Esophagus squamous epithelium (tissue), 5 donors: Measurements from ENCODE around the gene TBC1D13. TPM values are rescaled to one million over a fixed set of nuclear protein-coding genes. Genes with fewer than 3 reads are reported as not detected.
"Not testable (repeated sequence)": the region's sequence is repeated elsewhere in the genome, so short reads cannot be mapped to it uniquely, and the experiment has no call there.

Source experiments
- DNase-seq: peaks from one replicate; lab custom pipeline; 2025; lab: John Stamatoyannopoulos, UW
- H3K27ac ChIP-seq, 4 donors: fragments of 200-600 bp; sonication (generic); one replicate each; pipeline ENCODE4 v1.5.1; 2016 to 2019; ENCODE audit warnings: mild to moderate bottlenecking in 1 of 4
- H3K27me3 ChIP-seq, 4 donors: fragments of 200-600 bp; sonication (generic); 1 replicate in 3 of 4; 2 replicates in 1 of 4; pipeline versions ENCODE4 v1.5.1 to v1.6.0; 2017 to 2021; ENCODE audit warnings: antibody characterized with exemption in 1 of 4
- H3K36me3 ChIP-seq, 3 donors: fragments of 200-600 bp; sonication (generic); one replicate each; pipeline ENCODE4 v1.5.1; 2016 to 2019
- H3K4me1 ChIP-seq, 3 donors: fragments of 200-600 bp; sonication (generic); one replicate each; pipeline ENCODE4 v1.5.1; 2017 to 2019
- H3K4me3 ChIP-seq, 4 donors: fragments of 200-600 bp; sonication (generic); 1 replicate in 3 of 4; 2 replicates in 1 of 4; pipeline ENCODE4 v1.5.1; 2016 to 2019; ENCODE audit warnings: mild to moderate bottlenecking in 2 of 4, moderate library complexity in 1 of 4
- H3K9me3 ChIP-seq, 3 donors: fragments of 200-600 bp; sonication (generic); one replicate each; pipeline ENCODE4 v1.5.1; 2016 to 2019
- POLR2A ChIP-seq, 4 donors: fragments of 450-650 bp; IDR thresholded peaks; one replicate each; pipeline ENCODE4 v1.6.1; 2017; ENCODE audit warnings: antibody characterized with exemption in 4 of 4, mild to moderate bottlenecking in 4 of 4, moderate library complexity in 3 of 4
- WGBS, 2 donors: methylation state at CpG; one replicate each; pipeline ENCODE4 v1.1.5; 2018; 5-methylcytosine and 5-hydroxymethylcytosine counted together
- intact Hi-C: fragments of 100-400 bp; cut with DNase I; formaldehyde crosslinking; loops from one replicate; pipeline ENCODE4 v1.15.0; 2022
- total RNA-seq, 4 donors: library from RNA; depleted of rRNA; stranded (reverse); fragments of >200 nt; gene quantifications; one replicate each; pipeline ENCODE4 v1.1.0, GENCODE V29; 2016
- TF ChIP-seq, protein P1 (sequence below), 6 experiments: fragments of 450-650 bp in 4 of 6; fragments of 200-600 bp in 2 of 6; sonication (generic) in 2 of 6; IDR thresholded peaks; one replicate each; pipeline ENCODE4 v1.5.1; 2016 to 2019; ENCODE audit warnings: antibody characterized with exemption in 6 of 6, mild to moderate bottlenecking in 4 of 6, moderate library complexity in 4 of 6
- donor health status: DM: yes; HTN: yes; CAD: no.

Gene TBC1D13
- total RNA-seq, 4 donors from 2014 or later = 9.6 to 17.9 (median 16.7) TPM

DNA sequence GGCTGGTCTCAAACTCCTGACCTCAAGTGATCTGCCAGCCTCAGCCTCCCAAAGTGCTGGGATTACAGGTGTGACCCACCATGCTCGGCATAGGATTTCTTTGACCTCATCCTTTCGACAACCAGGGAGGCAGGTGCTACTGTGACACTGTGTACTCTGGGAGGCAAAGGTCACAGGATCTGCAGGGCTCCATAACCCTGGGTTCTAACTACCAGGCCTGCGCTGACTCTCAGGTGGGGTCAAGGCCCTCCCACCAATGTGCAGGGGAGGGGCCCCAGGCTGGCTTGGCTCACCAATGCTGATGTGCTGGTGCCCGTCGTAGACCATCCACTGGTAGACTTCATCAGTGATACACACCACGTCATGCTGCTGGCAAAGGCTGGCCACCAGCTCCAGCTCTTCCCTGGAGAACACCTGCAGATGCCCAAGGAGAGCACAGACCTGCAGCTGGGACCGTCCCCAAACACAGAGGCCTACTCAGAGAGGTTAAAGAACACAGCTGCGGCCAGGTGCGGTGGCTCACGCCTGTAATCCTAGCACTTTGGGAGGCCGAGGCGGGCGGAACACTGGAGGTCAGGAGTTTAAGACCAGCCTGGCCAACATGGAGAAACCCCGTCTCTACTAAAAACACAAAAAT lies 49.6 kb downstream of the TBC1D13 start:
- Histone ChIP-seq H3K27me3 (no peaks in the 10 kb centered on the region), H3K4me1 (no peaks in the 10 kb centered on the region), H3K36me3 (peaks cover 0 to 82% (median 0%) of the 10 kb centered on the region in 3 donors), H3K4me3 (no peak overlapping the region), H3K9me3 (no peaks in the 10 kb centered on the region), H3K27ac (no peak overlapping the region)
- intact Hi-C loops = no loop called here
- 73 to 100% methylated on average over 3 to 8 of the region's 14 CpGs for WGBS, 2 donors
- TF ChIP-seq, protein P1, sequence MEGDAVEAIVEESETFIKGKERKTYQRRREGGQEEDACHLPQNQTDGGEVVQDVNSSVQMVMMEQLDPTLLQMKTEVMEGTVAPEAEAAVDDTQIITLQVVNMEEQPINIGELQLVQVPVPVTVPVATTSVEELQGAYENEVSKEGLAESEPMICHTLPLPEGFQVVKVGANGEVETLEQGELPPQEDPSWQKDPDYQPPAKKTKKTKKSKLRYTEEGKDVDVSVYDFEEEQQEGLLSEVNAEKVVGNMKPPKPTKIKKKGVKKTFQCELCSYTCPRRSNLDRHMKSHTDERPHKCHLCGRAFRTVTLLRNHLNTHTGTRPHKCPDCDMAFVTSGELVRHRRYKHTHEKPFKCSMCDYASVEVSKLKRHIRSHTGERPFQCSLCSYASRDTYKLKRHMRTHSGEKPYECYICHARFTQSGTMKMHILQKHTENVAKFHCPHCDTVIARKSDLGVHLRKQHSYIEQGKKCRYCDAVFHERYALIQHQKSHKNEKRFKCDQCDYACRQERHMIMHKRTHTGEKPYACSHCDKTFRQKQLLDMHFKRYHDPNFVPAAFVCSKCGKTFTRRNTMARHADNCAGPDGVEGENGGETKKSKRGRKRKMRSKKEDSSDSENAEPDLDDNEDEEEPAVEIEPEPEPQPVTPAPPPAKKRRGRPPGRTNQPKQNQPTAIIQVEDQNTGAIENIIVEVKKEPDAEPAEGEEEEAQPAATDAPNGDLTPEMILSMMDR (IDR thresholded peaks at IDR 0.05) = no peak
- no peak for TF ChIP-seq POLR2A (IDR thresholded peaks at IDR 0.05)
- DNase-seq = no peak

DNA sequence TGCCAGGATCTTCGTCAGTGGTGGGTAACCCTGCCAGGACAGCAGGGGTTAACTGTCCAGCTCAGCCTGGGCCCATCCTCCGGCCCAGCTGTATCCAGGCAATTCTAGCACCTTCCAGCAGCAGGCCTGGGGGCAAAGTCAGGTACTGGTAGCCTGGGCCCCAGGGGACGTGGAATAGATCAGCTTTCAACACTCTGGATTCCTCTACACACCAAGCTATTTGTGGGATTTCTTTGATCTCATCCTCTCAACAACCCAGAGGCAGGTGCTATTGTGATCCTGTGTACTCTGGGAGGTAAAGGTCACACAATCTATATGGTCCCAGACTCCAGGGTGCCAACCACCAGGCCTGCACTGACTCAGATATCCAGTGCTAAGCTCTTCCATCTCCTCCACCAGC lies 51.3 kb downstream of the TBC1D13 start:
- TF ChIP-seq POLR2A (IDR thresholded peaks at IDR 0.05) = no peak
- TF ChIP-seq, protein P1 (IDR thresholded peaks at IDR 0.05) = no peak
- H3K27ac ChIP-seq = no peak overlapping the region
- 80 to 82% methylated on average over 3 of the region's 3 CpGs for WGBS, 2 donors
- no peaks in the 10 kb centered on the region for H3K9me3 ChIP-seq
- no peaks in the 10 kb centered on the region for H3K27me3 ChIP-seq
- peaks cover 0 to 89% (median 0%) of the 10 kb centered on the region in 3 donors for H3K36me3 ChIP-seq
- no peak overlapping the region for H3K4me3 ChIP-seq
- no peak for DNase-seq
- intact Hi-C loops = no loop called here
- H3K4me1 ChIP-seq = no peaks in the 10 kb centered on the region

DNA sequence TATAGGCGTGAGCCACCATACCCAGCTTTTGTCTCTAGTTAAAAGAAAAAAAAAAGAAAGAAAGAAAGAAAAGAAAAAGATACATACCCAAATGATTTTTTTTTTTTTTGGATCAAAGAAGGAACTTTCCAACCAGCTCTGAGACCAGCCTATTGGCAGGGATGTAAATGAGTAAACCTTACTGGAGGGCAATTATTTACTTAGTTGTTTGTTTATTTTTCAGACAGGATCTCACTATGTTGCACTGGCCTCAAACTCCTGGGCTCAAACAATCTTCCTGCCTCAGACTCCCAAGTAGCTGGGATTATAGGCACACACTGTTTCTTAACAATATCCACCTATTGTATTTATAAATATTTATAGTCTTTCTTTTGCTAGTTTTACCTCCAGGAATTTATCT lies 53.5 kb downstream of the TBC1D13 start:
- no peak for TF ChIP-seq POLR2A (IDR thresholded peaks at IDR 0.05)
- TF ChIP-seq, protein P1 (IDR thresholded peaks at IDR 0.05) = no peak
- H3K27me3 ChIP-seq = no peaks in the 10 kb centered on the region
- no peaks in the 10 kb centered on the region for H3K9me3 ChIP-seq
- H3K27ac ChIP-seq = no peak overlapping the region
- DNase-seq = no peak
- intact Hi-C loops = no loop called here
- no peak overlapping the region for H3K4me3 ChIP-seq
- WGBS, 2 donors = 88 to 100% methylated on average over 1 of the region's 1 CpG
- H3K4me1 ChIP-seq = peaks cover 3 to 11% (median 4%) of the 10 kb centered on the region in 3 donors
- H3K36me3 ChIP-seq = peaks cover 0 to 74% (median 0%) of the 10 kb centered on the region in 3 donors

DNA sequence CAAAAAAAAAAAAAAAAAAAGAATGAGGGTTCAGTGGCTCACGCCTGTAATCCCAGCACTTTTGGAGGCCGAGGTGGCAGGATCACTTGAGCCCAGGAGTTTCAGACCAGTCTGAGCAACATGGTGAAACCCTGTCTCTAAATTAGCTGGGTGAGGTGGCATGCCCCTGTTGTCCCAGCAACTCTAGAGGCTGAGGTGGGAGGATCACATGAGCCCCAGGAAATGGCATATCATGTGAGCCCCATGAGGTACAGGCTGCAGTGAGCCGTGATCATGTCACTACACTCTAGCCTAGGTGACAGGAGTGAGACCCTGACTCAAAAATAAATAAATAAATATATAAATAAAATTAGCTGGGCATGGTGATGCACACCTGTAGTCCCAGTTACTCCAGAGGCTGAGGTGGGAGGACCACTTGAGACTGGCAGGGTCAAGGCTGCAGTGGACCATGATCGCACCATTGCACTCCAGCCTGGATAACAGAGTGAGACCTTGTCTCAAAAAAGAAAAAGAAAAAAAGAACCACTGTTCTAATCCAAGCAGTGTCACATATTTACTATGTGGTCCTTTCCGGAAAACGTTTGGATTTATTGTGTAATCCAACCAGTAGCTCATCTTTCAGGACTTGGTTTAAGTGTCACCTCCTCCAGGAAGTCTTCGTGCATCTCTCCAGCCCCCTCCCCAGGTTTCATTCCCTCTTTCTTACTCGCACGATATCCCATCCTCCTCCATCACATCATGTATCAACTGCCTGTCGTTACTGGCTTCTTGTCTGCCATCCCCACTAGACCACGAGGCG lies 54.8 kb downstream of the TBC1D13 start:
- Histone ChIP-seq H3K9me3 (no peaks in the 10 kb centered on the region), H3K36me3 (peaks cover 0 to 60% (median 0%) of the 10 kb centered on the region in 3 donors), H3K4me1 (peaks cover 8 to 25% (median 9%) of the 10 kb centered on the region in 3 donors), H3K27ac (no peak overlapping the region), H3K4me3 (no peak overlapping the region), H3K27me3 (no peaks in the 10 kb centered on the region)
- DNase-seq = no peak
- intact Hi-C loops = no loop called here
- 83 to 91% methylated on average over 12 of the region's 12 CpGs for WGBS, 2 donors
- TF ChIP-seq, protein P1 (IDR thresholded peaks at IDR 0.05) = no peak
- no peak for TF ChIP-seq POLR2A (IDR thresholded peaks at IDR 0.05)

DNA sequence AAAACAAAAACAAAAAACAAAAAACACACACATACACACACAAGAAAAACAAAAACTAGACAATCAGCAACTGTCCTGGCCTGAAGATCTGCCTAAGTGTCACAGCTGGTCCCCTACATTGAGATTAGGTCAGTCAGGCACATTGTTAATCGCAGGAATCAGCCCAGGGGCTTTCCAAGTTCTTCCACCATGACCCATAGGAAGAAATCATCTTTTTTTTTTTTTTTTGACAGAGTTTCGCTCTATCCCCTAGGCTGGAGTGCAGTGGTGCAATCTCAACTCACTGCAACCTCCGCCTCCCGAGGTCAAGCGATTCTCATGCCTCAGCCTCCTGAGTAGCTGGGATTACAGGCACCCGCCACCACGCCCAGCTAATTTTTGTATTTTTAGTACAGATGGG lies 56.1 kb downstream of the TBC1D13 start:
- Histone ChIP-seq H3K4me1 (peaks cover 8 to 25% (median 9%) of the 10 kb centered on the region in 3 donors), H3K36me3 (peaks cover 0 to 48% (median 0%) of the 10 kb centered on the region in 3 donors)
- H3K27ac ChIP-seq, H3K4me3 ChIP-seq, H3K9me3 ChIP-seq, DNase-seq, H3K27me3 ChIP-seq, intact Hi-C loops: not testable (repeated sequence)
- WGBS, 2 donors = 90 to 96% methylated on average over 6 to 7 of the region's 7 CpGs
